ENCODE results near the gene CCDC30.

DNA sequence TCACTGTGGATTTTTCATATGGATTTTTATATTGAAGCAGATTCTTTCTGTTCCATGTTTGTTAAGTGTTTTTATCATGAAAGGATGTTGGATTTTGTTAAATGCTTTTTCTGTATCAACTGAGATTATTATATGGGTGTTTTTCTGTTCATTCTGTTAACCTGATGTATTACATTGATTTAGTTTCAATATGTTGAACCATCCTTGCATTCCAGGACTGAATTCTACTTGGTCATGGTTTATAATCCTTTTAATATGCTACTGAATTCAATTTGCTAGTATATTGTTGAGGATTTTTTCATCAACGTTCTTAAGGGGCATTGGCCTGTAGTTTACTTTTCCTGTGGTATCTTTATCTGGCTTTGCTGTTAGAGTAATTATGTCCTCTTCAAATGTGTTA is 55.8 kb downstream of the CCDC30 start:
- TF ChIP-seq, protein P1, sequence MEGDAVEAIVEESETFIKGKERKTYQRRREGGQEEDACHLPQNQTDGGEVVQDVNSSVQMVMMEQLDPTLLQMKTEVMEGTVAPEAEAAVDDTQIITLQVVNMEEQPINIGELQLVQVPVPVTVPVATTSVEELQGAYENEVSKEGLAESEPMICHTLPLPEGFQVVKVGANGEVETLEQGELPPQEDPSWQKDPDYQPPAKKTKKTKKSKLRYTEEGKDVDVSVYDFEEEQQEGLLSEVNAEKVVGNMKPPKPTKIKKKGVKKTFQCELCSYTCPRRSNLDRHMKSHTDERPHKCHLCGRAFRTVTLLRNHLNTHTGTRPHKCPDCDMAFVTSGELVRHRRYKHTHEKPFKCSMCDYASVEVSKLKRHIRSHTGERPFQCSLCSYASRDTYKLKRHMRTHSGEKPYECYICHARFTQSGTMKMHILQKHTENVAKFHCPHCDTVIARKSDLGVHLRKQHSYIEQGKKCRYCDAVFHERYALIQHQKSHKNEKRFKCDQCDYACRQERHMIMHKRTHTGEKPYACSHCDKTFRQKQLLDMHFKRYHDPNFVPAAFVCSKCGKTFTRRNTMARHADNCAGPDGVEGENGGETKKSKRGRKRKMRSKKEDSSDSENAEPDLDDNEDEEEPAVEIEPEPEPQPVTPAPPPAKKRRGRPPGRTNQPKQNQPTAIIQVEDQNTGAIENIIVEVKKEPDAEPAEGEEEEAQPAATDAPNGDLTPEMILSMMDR (IDR thresholded peaks at IDR 0.05) = no peak
- no peak for TF ChIP-seq POLR2A (IDR thresholded peaks at IDR 0.05)
- no peak for TF ChIP-seq POLR2AphosphoS5 (IDR thresholded peaks at IDR 0.05; ENCODE audit: insufficient read depth in 1 of 2, low read depth in 1 of 2)

All from vagina (tissue), 2 donors.